ENCODE data around the gene MS4A18. TPM values are rescaled to one million over a fixed set of nuclear protein-coding genes. Genes with fewer than 3 reads are reported as not detected.
"Not testable (repeated sequence)": the region's sequence is repeated elsewhere in the genome, so short reads cannot be mapped to it uniquely, and the experiment has no call there.

Gene MS4A18
- not detected for total RNA-seq

GRCh38 chr11:60724420-60724819 is at the start of gene MS4A18:
MS4A18 (plus strand) TSS chr11:60724720.
- no peak for ATAC-seq (replicated peaks)
- H3K9me3 Mint-ChIP-seq: no peaks in the 10 kb centered on the region

GRCh38 chr11:60678231-60678630 is 46.3 kb upstream of the MS4A18 start:
- H3K27ac Mint-ChIP-seq; H3K36me3 Mint-ChIP-seq (ENCODE audit: low read depth); ATAC-seq (replicated peaks); H3K4me1 Mint-ChIP-seq; H3K4me3 Mint-ChIP-seq: not testable (repeated sequence)
- peaks cover 19% of the 10 kb centered on the region for H3K9me3 Mint-ChIP-seq
- H3K27me3 Mint-ChIP-seq: peaks cover 22% of the 10 kb centered on the region

More at GRCh38 chr11:60724420-60724819, at the start of gene MS4A18:
- H3K27ac Mint-ChIP-seq: no peak within 1 kb of the TSS
- H3K27me3 Mint-ChIP-seq: peaks cover 24% of the 10 kb centered on the region
- H3K4me3 Mint-ChIP-seq: no peak within 1 kb of the TSS
- no peaks in the 10 kb centered on the region for H3K36me3 Mint-ChIP-seq (ENCODE audit: low read depth)
- H3K4me1 Mint-ChIP-seq: no peaks in the 10 kb centered on the region

GRCh38 chr11:60679879-60680278 is 44.6 kb upstream of the MS4A18 start:
- Mint-ChIP-seq H3K4me3 (no peak overlapping the region), H3K4me1 (no peaks in the 10 kb centered on the region), H3K27ac (no peak overlapping the region), H3K9me3 (peaks cover 15% of the 10 kb centered on the region), H3K36me3 (ENCODE audit: low read depth) (no peaks in the 10 kb centered on the region), H3K27me3 (peaks cover 18% of the 10 kb centered on the region)
- no peak for ATAC-seq (replicated peaks)

GRCh38 chr11:60680455-60681119 is 43.9 kb upstream of the MS4A18 start:
- no peak overlapping the region for H3K4me3 Mint-ChIP-seq
- H3K4me1 Mint-ChIP-seq: no peaks in the 10 kb centered on the region
- no peaks in the 10 kb centered on the region for H3K36me3 Mint-ChIP-seq (ENCODE audit: low read depth)
- peaks cover 15% of the 10 kb centered on the region for H3K9me3 Mint-ChIP-seq
- H3K27me3 Mint-ChIP-seq: peaks cover 18% of the 10 kb centered on the region
- H3K27ac Mint-ChIP-seq: no peak overlapping the region
- ATAC-seq (replicated peaks): no peak

GRCh38 chr11:60684541-60684848 is 40.0 kb upstream of the MS4A18 start:
- not testable (repeated sequence) for H3K27ac Mint-ChIP-seq; ATAC-seq (replicated peaks); H3K9me3 Mint-ChIP-seq; H3K4me1 Mint-ChIP-seq; H3K4me3 Mint-ChIP-seq; H3K27me3 Mint-ChIP-seq; H3K36me3 Mint-ChIP-seq (ENCODE audit: low read depth)

GRCh38 chr11:60691661-60692060 is 32.9 kb upstream of the MS4A18 start:
- Mint-ChIP-seq H3K27ac (no peak overlapping the region), H3K4me1 (no peaks in the 10 kb centered on the region), H3K4me3 (no peak overlapping the region), H3K27me3 (peaks cover 18% of the 10 kb centered on the region), H3K36me3 (ENCODE audit: low read depth) (no peaks in the 10 kb centered on the region), H3K9me3 (no peaks in the 10 kb centered on the region)
- no peak for ATAC-seq (replicated peaks)

- H3K27ac Mint-ChIP-seq: no peak within 1 kb of the TSS
- no peaks in the 10 kb centered on the region for H3K4me1 Mint-ChIP-seq
- H3K4me3 Mint-ChIP-seq: no peak within 1 kb of the TSS
- no peak for ATAC-seq (replicated peaks)
- no peaks in the 10 kb centered on the region for H3K36me3 Mint-ChIP-seq (ENCODE audit: low read depth)
- peaks cover 9% of the 10 kb centered on the region for H3K27me3 Mint-ChIP-seq
- no peaks in the 10 kb centered on the region for H3K9me3 Mint-ChIP-seq
Measured at GRCh38 chr11:60699284-60699691, 25.2 kb upstream of the MS4A18 start, which contains the start of gene MS4A8. MS4A8 (plus strand) TSS chr11:60699612; CDS start chr11:60700861, 1,249 bp downstream.

GRCh38 chr11:60699936-60700335 is 24.6 kb upstream of the MS4A18 start:
- Mint-ChIP-seq H3K36me3 (ENCODE audit: low read depth) (no peaks in the 10 kb centered on the region), H3K27me3 (peaks cover 13% of the 10 kb centered on the region), H3K4me1 (no peaks in the 10 kb centered on the region), H3K9me3 (no peaks in the 10 kb centered on the region), H3K4me3 (no peak overlapping the region), H3K27ac (no peak overlapping the region)
- ATAC-seq (replicated peaks): no peak

GRCh38 chr11:60700689-60701468 is 23.6 kb upstream of the MS4A18 start:
- ATAC-seq (replicated peaks): no peak
- Mint-ChIP-seq H3K27ac (no peak overlapping the region), H3K36me3 (ENCODE audit: low read depth) (no peaks in the 10 kb centered on the region), H3K27me3 (peaks cover 15% of the 10 kb centered on the region), H3K4me1 (no peaks in the 10 kb centered on the region), H3K9me3 (no peaks in the 10 kb centered on the region), H3K4me3 (no peak overlapping the region)

- Mint-ChIP-seq H3K4me3 (no peak overlapping the region), H3K36me3 (ENCODE audit: low read depth) (no peaks in the 10 kb centered on the region), H3K9me3 (no peaks in the 10 kb centered on the region), H3K27me3 (peaks cover 14% of the 10 kb centered on the region), H3K4me1 (no peaks in the 10 kb centered on the region), H3K27ac (no peak overlapping the region)
- ATAC-seq (replicated peaks): no peak
Measured at GRCh38 chr11:60701469-60701818, 23.1 kb upstream of the MS4A18 start.

GRCh38 chr11:60703374-60703773 is 21.1 kb upstream of the MS4A18 start:
- peaks cover 9% of the 10 kb centered on the region for H3K27me3 Mint-ChIP-seq
- H3K36me3 Mint-ChIP-seq (ENCODE audit: low read depth): no peaks in the 10 kb centered on the region
- H3K27ac Mint-ChIP-seq: no peak overlapping the region
- H3K4me1 Mint-ChIP-seq: no peaks in the 10 kb centered on the region
- ATAC-seq (replicated peaks): no peak
- no peaks in the 10 kb centered on the region for H3K9me3 Mint-ChIP-seq
- H3K4me3 Mint-ChIP-seq: no peak overlapping the region

GRCh38 chr11:60705895-60706294 is 18.6 kb upstream of the MS4A18 start:
- Mint-ChIP-seq H3K4me1 (no peaks in the 10 kb centered on the region), H3K27ac (no peak overlapping the region), H3K4me3 (no peak overlapping the region), H3K27me3 (peaks cover 9% of the 10 kb centered on the region), H3K9me3 (no peaks in the 10 kb centered on the region), H3K36me3 (ENCODE audit: low read depth) (no peaks in the 10 kb centered on the region)
- ATAC-seq (replicated peaks): no peak

- Mint-ChIP-seq H3K27ac (no peak overlapping the region), H3K4me3 (no peak overlapping the region), H3K36me3 (ENCODE audit: low read depth) (no peaks in the 10 kb centered on the region), H3K4me1 (no peaks in the 10 kb centered on the region), H3K9me3 (no peaks in the 10 kb centered on the region), H3K27me3 (peaks cover 9% of the 10 kb centered on the region)
- no peak for ATAC-seq (replicated peaks)
Measured at GRCh38 chr11:60706931-60707330, 17.6 kb upstream of the MS4A18 start.

GRCh38 chr11:60710482-60710881 is 14.0 kb upstream of the MS4A18 start:
- no peak for ATAC-seq (replicated peaks)
- H3K27me3 Mint-ChIP-seq: peaks cover 14% of the 10 kb centered on the region
- no peak overlapping the region for H3K4me3 Mint-ChIP-seq
- H3K27ac Mint-ChIP-seq: no peak overlapping the region
- H3K9me3 Mint-ChIP-seq: no peaks in the 10 kb centered on the region
- H3K4me1 Mint-ChIP-seq: no peaks in the 10 kb centered on the region
- no peaks in the 10 kb centered on the region for H3K36me3 Mint-ChIP-seq (ENCODE audit: low read depth)

- Mint-ChIP-seq H3K36me3 (ENCODE audit: low read depth) (no peaks in the 10 kb centered on the region), H3K27me3 (peaks cover 16% of the 10 kb centered on the region), H3K27ac (no peak overlapping the region), H3K9me3 (no peaks in the 10 kb centered on the region), H3K4me3 (no peak overlapping the region), H3K4me1 (no peaks in the 10 kb centered on the region)
- no peak for ATAC-seq (replicated peaks)
Measured at GRCh38 chr11:60711276-60711675, 13.2 kb upstream of the MS4A18 start.

Measured in activated T-helper 17 cell treated with anti-CD3 and anti-CD28 coated beads, Interleukin-2, amount 50 U/mL, for 72 hours (primary cell).